ENCODE results near the gene PTH1R.

The PTH1R gene

DNA sequence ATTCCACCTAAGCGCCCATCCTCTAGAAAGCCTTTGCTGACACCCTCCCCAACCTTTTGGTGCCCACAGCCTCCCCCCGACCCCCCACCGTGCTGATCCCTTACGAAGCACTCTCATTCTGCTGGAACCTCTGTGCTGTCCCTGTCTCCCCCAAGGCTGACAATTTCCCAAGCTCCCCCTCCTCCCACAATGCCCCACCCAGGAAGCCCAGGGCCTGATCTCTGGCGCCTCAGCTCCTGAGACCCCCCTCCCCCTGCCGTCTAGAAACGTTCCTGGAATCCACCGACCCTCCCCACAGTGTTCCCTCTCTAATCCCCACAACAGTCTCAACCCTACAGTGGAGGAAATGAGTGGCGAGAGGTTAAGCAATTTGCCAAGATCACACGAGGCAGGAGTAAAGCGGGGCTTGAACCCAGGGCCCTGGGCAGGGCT, 32.6 kb upstream of the PTH1R start:
- peak overlapping the region; percentile 88 for H2AFZ ChIP-seq (ENCODE audit: low read depth, low read length)
- no peaks in the 10 kb centered on the region for H3K79me2 ChIP-seq (ENCODE audit: low read length)
- no peaks in the 10 kb centered on the region for H4K20me1 ChIP-seq (ENCODE audit: insufficient read depth, low read length)
- H3K4me3 ChIP-seq (ENCODE audit: low read length), result peak overlapping the region; percentile 85
- H3K36me3 ChIP-seq (replicated peaks; ENCODE audit: low read depth, low read length), result peaks cover 3% of the 10 kb centered on the region
- H3K9me3 ChIP-seq (ENCODE audit: insufficient read depth, low read length), result peaks cover 8% of the 10 kb centered on the region; the same call in 1 of the 2 replicates
- H3K27me3 ChIP-seq (ENCODE audit: low read depth, low read length), result no peaks in the 10 kb centered on the region
- peak overlapping the region; percentile 87 for H3K9ac ChIP-seq (ENCODE audit: low read length)
- TF ChIP-seq, protein P1, sequence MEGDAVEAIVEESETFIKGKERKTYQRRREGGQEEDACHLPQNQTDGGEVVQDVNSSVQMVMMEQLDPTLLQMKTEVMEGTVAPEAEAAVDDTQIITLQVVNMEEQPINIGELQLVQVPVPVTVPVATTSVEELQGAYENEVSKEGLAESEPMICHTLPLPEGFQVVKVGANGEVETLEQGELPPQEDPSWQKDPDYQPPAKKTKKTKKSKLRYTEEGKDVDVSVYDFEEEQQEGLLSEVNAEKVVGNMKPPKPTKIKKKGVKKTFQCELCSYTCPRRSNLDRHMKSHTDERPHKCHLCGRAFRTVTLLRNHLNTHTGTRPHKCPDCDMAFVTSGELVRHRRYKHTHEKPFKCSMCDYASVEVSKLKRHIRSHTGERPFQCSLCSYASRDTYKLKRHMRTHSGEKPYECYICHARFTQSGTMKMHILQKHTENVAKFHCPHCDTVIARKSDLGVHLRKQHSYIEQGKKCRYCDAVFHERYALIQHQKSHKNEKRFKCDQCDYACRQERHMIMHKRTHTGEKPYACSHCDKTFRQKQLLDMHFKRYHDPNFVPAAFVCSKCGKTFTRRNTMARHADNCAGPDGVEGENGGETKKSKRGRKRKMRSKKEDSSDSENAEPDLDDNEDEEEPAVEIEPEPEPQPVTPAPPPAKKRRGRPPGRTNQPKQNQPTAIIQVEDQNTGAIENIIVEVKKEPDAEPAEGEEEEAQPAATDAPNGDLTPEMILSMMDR (IDR thresholded peaks at IDR 0.05; ENCODE audit: low read depth, low read length), result no peak
- peaks cover 12% of the 10 kb centered on the region for H3K4me1 ChIP-seq (ENCODE audit: low read length)
- H3K4me2 ChIP-seq (ENCODE audit: low read length), result peak overlapping the region; percentile 92
- no peak overlapping the region; the same call in 1 of the 2 replicates for H3K27ac ChIP-seq (ENCODE audit: low read length)

DNA sequence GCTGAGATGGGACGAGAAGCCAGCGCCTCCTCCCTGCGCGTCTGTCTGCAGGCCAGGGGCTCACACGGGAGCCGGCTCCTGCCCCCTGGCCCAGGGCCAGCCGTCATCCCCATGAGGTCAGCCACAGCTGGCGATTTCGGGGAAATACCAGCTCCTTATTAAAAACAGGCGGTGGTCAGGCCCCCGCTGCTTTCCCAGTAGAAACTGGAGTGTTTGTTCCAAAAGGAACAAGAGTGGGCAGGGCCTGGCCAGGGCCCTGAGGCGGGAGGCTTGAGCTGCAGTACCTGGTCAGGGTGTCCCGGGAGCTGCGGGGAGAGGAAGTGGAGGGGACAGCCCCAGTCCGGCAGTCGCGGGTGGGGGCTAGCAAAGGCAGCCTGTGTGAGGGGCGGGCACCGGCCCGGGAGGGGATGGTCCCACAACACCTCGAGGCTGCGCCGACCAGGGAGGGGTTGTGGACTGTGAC, 32.1 kb upstream of the PTH1R start:
- H3K27me3 ChIP-seq (ENCODE audit: low read depth, low read length), result no peaks in the 10 kb centered on the region
- peaks cover 6% of the 10 kb centered on the region; the same call in 1 of the 2 replicates for H3K9me3 ChIP-seq (ENCODE audit: insufficient read depth, low read length)
- H3K4me1 ChIP-seq (ENCODE audit: low read length), result peaks cover 12% of the 10 kb centered on the region
- H3K9ac ChIP-seq (ENCODE audit: low read length), result peak overlapping the region; percentile 87
- H4K20me1 ChIP-seq (ENCODE audit: insufficient read depth, low read length), result no peaks in the 10 kb centered on the region
- peak overlapping the region; percentile 85 for H3K4me3 ChIP-seq (ENCODE audit: low read length)
- no peaks in the 10 kb centered on the region for H3K79me2 ChIP-seq (ENCODE audit: low read length)
- peak overlapping the region; percentile 92 for H3K4me2 ChIP-seq (ENCODE audit: low read length)
- H3K36me3 ChIP-seq (replicated peaks; ENCODE audit: low read depth, low read length), result peaks cover 1% of the 10 kb centered on the region
- peak overlapping the region; percentile 88 for H2AFZ ChIP-seq (ENCODE audit: low read depth, low read length)
- H3K27ac ChIP-seq (ENCODE audit: low read length), result peak overlapping the region; percentile 45
- TF ChIP-seq, protein P1 (IDR thresholded peaks at IDR 0.05; ENCODE audit: low read depth, low read length), result no peak
- no peak for TF ChIP-seq EZH2phosphoT487 (IDR thresholded peaks at IDR 0.05; ENCODE audit: low read depth)

DNA sequence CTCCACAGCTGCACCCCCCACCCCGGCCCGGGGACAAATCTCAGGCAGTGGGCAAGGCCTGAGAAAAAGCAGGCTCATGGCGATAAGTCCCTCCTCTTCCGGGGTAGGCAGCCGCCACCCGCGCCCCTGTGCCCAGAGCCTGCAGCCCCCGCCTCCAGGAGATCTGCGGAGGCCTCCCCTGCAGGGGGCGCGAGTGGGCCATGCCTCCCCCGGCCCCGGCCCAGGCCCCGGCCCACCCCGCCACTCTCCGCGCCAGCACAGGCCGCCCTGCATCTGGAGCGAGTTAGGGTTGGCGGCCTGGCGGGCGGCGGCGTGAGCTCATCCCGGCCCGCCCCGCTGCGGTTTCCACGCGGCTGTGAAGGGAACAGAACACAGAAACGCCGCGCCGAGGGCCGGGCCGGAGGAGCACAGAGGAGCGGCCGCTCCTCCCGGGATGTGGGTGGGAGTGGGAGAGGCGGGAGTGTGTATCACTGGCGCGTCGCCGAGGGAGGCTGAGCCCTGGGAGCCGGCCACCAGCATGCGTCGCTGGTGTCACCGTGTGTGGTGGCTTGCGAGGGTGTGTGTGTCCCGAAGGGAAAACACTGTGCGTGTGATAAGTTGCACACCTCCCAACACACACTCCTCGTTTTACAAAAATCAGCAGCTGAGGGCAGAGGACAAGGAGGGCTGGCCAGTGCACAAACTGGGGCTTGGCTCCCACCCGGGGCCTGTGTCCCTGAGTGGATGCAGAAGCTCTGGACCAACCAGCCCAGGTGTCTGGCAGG, 31.5 kb upstream of the PTH1R start:
- peaks cover 12% of the 10 kb centered on the region for H3K4me1 ChIP-seq (ENCODE audit: low read length)
- H2AFZ ChIP-seq (ENCODE audit: low read depth, low read length), result peak overlapping the region; percentile 88
- H3K9ac ChIP-seq (ENCODE audit: low read length), result peak overlapping the region; percentile 87
- H3K9me3 ChIP-seq (ENCODE audit: insufficient read depth, low read length), result peaks cover 4% of the 10 kb centered on the region; the same call in 1 of the 2 replicates
- H3K27me3 ChIP-seq (ENCODE audit: low read depth, low read length), result no peaks in the 10 kb centered on the region
- no peaks in the 10 kb centered on the region for H3K36me3 ChIP-seq (replicated peaks; ENCODE audit: low read depth, low read length)
- peak overlapping the region; percentile 45 for H3K27ac ChIP-seq (ENCODE audit: low read length)
- H3K79me2 ChIP-seq (ENCODE audit: low read length), result no peaks in the 10 kb centered on the region
- H3K4me2 ChIP-seq (ENCODE audit: low read length), result peak overlapping the region; percentile 92
- no peaks in the 10 kb centered on the region for H4K20me1 ChIP-seq (ENCODE audit: insufficient read depth, low read length)
- no peak for TF ChIP-seq EZH2phosphoT487 (IDR thresholded peaks at IDR 0.05; ENCODE audit: low read depth)
- TF ChIP-seq, protein P1 (IDR thresholded peaks at IDR 0.05; ENCODE audit: low read depth, low read length), result peak; percentile 73
- peak overlapping the region; percentile 85 for H3K4me3 ChIP-seq (ENCODE audit: low read length)

All from OCI-LY3 (cell line).